ENCODE results near the gene S100A5.

- TF ChIP-seq POLR2A (IDR thresholded peaks at IDR 0.05; ENCODE audit: extremely low read depth, insufficient read length) (no peak), CTCF (IDR thresholded peaks at IDR 0.05; ENCODE audit: low read depth, low read length) (no peak), MYC (IDR thresholded peaks at IDR 0.05; ENCODE audit: low read depth, low read length) (no peak)
Observed at GRCh38 chr1:153534925-153535241, 5.9 kb downstream of the S100A5 start.

Data from NB4 (cell line).